Caki2 (cell line): ENCODE data around the gene NR2F6. TPM values are rescaled to one million over a fixed set of nuclear protein-coding genes. Genes with fewer than 3 reads are reported as not detected.

ENCODE experiments used
- DNase-seq: peaks from one replicate; pipeline ENCODE4 v3.0.0-alpha.2; 2015; ENCODE audit warnings: low read depth
- in situ Hi-C: cut with HindIII; loops from 2 replicates; pipeline ENCODE4 v1.10.0; 2016; ENCODE audit warnings: low sequenced_read_pairs, low pct_unique_long_range_greater_than_20kb, mixed read lengths
- total RNA-seq: library from RNA; depleted of rRNA; stranded (reverse); fragments of >200 nt; shearing (Covaris generic); gene quantifications from 2 replicates; pipeline ENCODE4 v1.2.3, GENCODE V29; 2014; ENCODE audit warnings: low replicate concordance

The NR2F6 gene
- total RNA-seq, 1 experiment from 2014 or later: 145 TPM

GRCh38 chr19:17243211-17243829 lies 2.4 kb downstream of the NR2F6 start:
- in situ Hi-C loops: no loop called here

GRCh38 chr19:17242431-17243208 lies 3.1 kb downstream of the NR2F6 start:
- in situ Hi-C loops: no loop called here
- no peak for DNase-seq

More at GRCh38 chr19:17243211-17243829, 2.4 kb downstream of the NR2F6 start:
- DNase-seq: no peak

GRCh38 chr19:17240826-17241399 lies 4.8 kb downstream of the NR2F6 start:
- in situ Hi-C loops: no loop called here
- DNase-seq: no peak

- in situ Hi-C loops: no loop called here
- no peak for DNase-seq
These were observed 5.5 kb downstream of the NR2F6 start for GRCh38 chr19:17240062-17240752.

- in situ Hi-C loops: no loop called here
- no peak for DNase-seq
These were observed 7.7 kb downstream of the NR2F6 start for GRCh38 chr19:17237747-17238706.

- DNase-seq: no peak
These were observed 8.7 kb downstream of the NR2F6 start for GRCh38 chr19:17236811-17237543.

GRCh38 chr19:17235971-17236777 lies 9.5 kb downstream of the NR2F6 start:
- DNase-seq: no peak
- in situ Hi-C loops: no loop called here

More at GRCh38 chr19:17236811-17237543, 8.7 kb downstream of the NR2F6 start:
- in situ Hi-C loops: no loop called here

- in situ Hi-C loops: no loop called here
- DNase-seq: no peak
These were observed 10.3 kb downstream of the NR2F6 start for GRCh38 chr19:17235300-17235970.

- in situ Hi-C loops: no loop called here
- DNase-seq: no peak
These were observed 10.8 kb downstream of the NR2F6 start for GRCh38 chr19:17234911-17235299.

- DNase-seq: no peak
These were observed 13.5 kb downstream of the NR2F6 start for GRCh38 chr19:17232258-17232657.

GRCh38 chr19:17229890-17230289 lies 15.8 kb downstream of the NR2F6 start:
- no peak for DNase-seq
- in situ Hi-C loops: no loop called here

More at GRCh38 chr19:17232258-17232657, 13.5 kb downstream of the NR2F6 start:
- in situ Hi-C loops: no loop called here

- in situ Hi-C loops: no loop called here
These were observed 17.8 kb downstream of the NR2F6 start for GRCh38 chr19:17227798-17228367.

GRCh38 chr19:17226002-17226933 lies 19.5 kb downstream of the NR2F6 start, which contains the start of gene OCEL1:
TSS of gene OCEL1 (plus strand) at chr19:17226226. CDS start at chr19:17226248, 22 bp downstream.
- DNase-seq: peak; percentile 99
- in situ Hi-C loops: no loop called here

More at GRCh38 chr19:17227798-17228367, 17.8 kb downstream of the NR2F6 start:
- no peak for DNase-seq

GRCh38 chr19:17225053-17225452 lies 20.7 kb downstream of the NR2F6 start:
- in situ Hi-C loops: no loop called here
- no peak for DNase-seq
